Measurements from ENCODE around the gene GLI2.

- TF ChIP-seq CTCF (IDR thresholded peaks at IDR 0.05) (no peak), POLR2A (IDR thresholded peaks at IDR 0.05) (no peak)
Measured at GRCh38 chr2:120746144-120746543, 10.5 kb downstream of the GLI2 start.
